K562 (cell line): ENCODE measurements around the gene MED15. TPM values are rescaled to one million over a fixed set of nuclear protein-coding genes. Genes with fewer than 3 reads are reported as not detected.

Experiments
- ARHGAP35 ChIP-seq: fragments of 450-650 bp; IDR thresholded peaks from 2 replicates; pipeline ENCODE4 v1.6.1; 2018; ENCODE audit not compliant: partially characterized antibody
- ARID4B ChIP-seq: sonication (generic); formaldehyde crosslinking; IDR thresholded peaks from 2 replicates; pipeline ENCODE4 v1.8.0; 2022; ENCODE audit warnings: mild to moderate bottlenecking, missing genetic modification reagents
- ASH1L ChIP-seq: fragments of 450-650 bp; IDR thresholded peaks from 2 replicates; pipeline ENCODE4 v1.6.1; 2018; ENCODE audit warnings: borderline replicate concordance, mild to moderate bottlenecking, low read depth; ENCODE audit not compliant: partially characterized antibody
- E2F6 ChIP-seq, 2 experiments: IDR thresholded peaks; 2 replicates each; pipeline ENCODE4 v1.6.1; 2011; ENCODE audit warnings: borderline replicate concordance in 1 of 2, control low read depth in 1 of 2, low read depth in 1 of 2, low read length in 1 of 2, mild to moderate bottlenecking in 1 of 2, mixed read lengths in 1 of 2, moderate library complexity in 1 of 2; ENCODE audit not compliant: insufficient read depth in 1 of 2, insufficient read length in 1 of 2, poor library complexity in 1 of 2, severe bottlenecking in 1 of 2; ENCODE audit errors: extremely low read depth in 1 of 2
- FOXK1 ChIP-seq: sonication (generic); formaldehyde crosslinking; IDR thresholded peaks from 2 replicates; pipeline ENCODE4 v1.8.0; 2022; ENCODE audit warnings: missing genetic modification reagents, mild to moderate bottlenecking, borderline replicate concordance
- IFI16 ChIP-seq: fragments of 250-450 bp; sonication (Bioruptor Pico); IDR thresholded peaks from 2 replicates; pipeline ENCODE4 v2.1.2; 2022; ENCODE audit warnings: mild to moderate bottlenecking, inconsistent platforms
- KLF13 ChIP-seq: fragments of 450-650 bp; IDR thresholded peaks from 2 replicates; pipeline ENCODE4 v1.6.1; 2016; ENCODE audit warnings: missing genetic modification characterization, low read depth, mild to moderate bottlenecking, missing compliant biosample characterization, moderate library complexity, borderline replicate concordance
- NFXL1 ChIP-seq: fragments of 450-650 bp; formaldehyde crosslinking; IDR thresholded peaks from 2 replicates; pipeline ENCODE4 v1.4.0; 2021; ENCODE audit warnings: mild to moderate bottlenecking
- RBM25 ChIP-seq: fragments of 200-400 bp; formaldehyde crosslinking; IDR thresholded peaks from 2 replicates; pipeline ENCODE4 v1.6.1; 2018; ENCODE audit warnings: low read length, low read depth, moderate library complexity; ENCODE audit not compliant: severe bottlenecking
- STAT5B ChIP-seq: fragments of 250-450 bp; sonication (Bioruptor Pico); IDR thresholded peaks from 2 replicates; pipeline ENCODE4 v1.8.0; 2021; ENCODE audit warnings: mild to moderate bottlenecking, inconsistent platforms
- TEAD4 ChIP-seq, 2 experiments: sonication (generic) in 1 of 2; formaldehyde crosslinking in 1 of 2; IDR thresholded peaks; 2 replicates each; pipeline versions ENCODE4 v1.6.1 to v1.8.0; 2012 to 2022; ENCODE audit warnings: borderline replicate concordance in 1 of 2, inconsistent platforms in 1 of 2, low read length in 1 of 2, mild to moderate bottlenecking in 1 of 2, missing genetic modification reagents in 1 of 2
- TRIM28 ChIP-seq: fragments of 450-650 bp; IDR thresholded peaks from 2 replicates; pipeline ENCODE4 v1.6.1; 2017
- USF1 ChIP-seq: sonication (generic); formaldehyde crosslinking; IDR thresholded peaks from 2 replicates; pipeline ENCODE4 v1.9.0; 2022; ENCODE audit warnings: mild to moderate bottlenecking, missing genetic modification reagents
- USF2 ChIP-seq: sonication (generic); formaldehyde crosslinking; IDR thresholded peaks from 2 replicates; pipeline ENCODE4 v1.5.0; 2020; ENCODE audit warnings: missing genetic modification reagents
- ZBTB43 ChIP-seq: sonication (generic); formaldehyde crosslinking; IDR thresholded peaks from 2 replicates; pipeline ENCODE4 v1.8.0; 2023; ENCODE audit warnings: mild to moderate bottlenecking, missing genetic modification reagents
- ZKSCAN8 ChIP-seq: fragments of 200-800 bp; sonication (Bioruptor generic); IDR thresholded peaks from 2 replicates; pipeline ENCODE4 v1.6.1; 2016; ENCODE audit warnings: missing genetic modification characterization, missing compliant biosample characterization
- ZNF12 ChIP-seq: sonication (generic); formaldehyde crosslinking; IDR thresholded peaks from 2 replicates; pipeline ENCODE4 v1.4.0; 2020; ENCODE audit warnings: mild to moderate bottlenecking, missing genetic modification reagents
- ZNF263 ChIP-seq: sonication (generic); formaldehyde crosslinking; IDR thresholded peaks from 2 replicates; pipeline ENCODE4 v1.8.0; 2022; ENCODE audit warnings: mild to moderate bottlenecking, missing genetic modification reagents, borderline replicate concordance
- polyA plus RNA-seq, 8 experiments: library from polyadenylated mRNA; depleted of rRNA in 4 of 8; stranded (reverse) in 5 of 8; unstranded in 3 of 8; fragments of >200 nt; fragmentation: Nextera tagmentation in 2 of 8; fragmentation: Illumina TruSeq in 1 of 8; extraction: Ambion mirVana in 2 of 8; extraction: Trizol in 1 of 8; gene quantifications; 2 replicates each; pipeline versions ENCODE4 v1.2.1 to v1.2.3, GENCODE V29; 2011 to 2014; ENCODE audit warnings: inconsistent platforms in 1 of 8, missing spikeins in 1 of 8
- total RNA-seq, 7 experiments: library from RNA; depleted of rRNA in 6 of 7; stranded (reverse); fragments of >200 nt in 6 of 7; fragmentation: Illumina TruSeq in 2 of 7; extraction: Trizol in 2 of 7; gene quantifications; 2 replicates each; pipeline versions ENCODE4 v1.2.1 to v1.2.3, GENCODE V29; 2011 to 2021; ENCODE audit warnings: low replicate concordance in 1 of 7

Gene MED15
- total and polyA plus RNA-seq, 9 of the 15 experiments (the other 6 are each of a cell fraction or from before 2014, with no cell fraction given) = 4.0 to 271 (median 60.1) TPM

GRCh38 chr22:20532256-20532993 lies 25.0 kb downstream of the MED15 start (continued):
- no peak for TF ChIP-seq E2F6 (IDR thresholded peaks at IDR 0.05; ENCODE audit: borderline replicate concordance in 1 of 2, extremely low read depth in 1 of 2, insufficient read depth in 1 of 2, insufficient read length in 1 of 2, low read depth in 1 of 2, low read length in 1 of 2, poor library complexity in 1 of 2, severe bottlenecking in 1 of 2)
- no peak for TF ChIP-seq STAT5B
- no peak for TF ChIP-seq ZKSCAN8
- TF ChIP-seq KLF13 = no peak
- no peak for TF ChIP-seq USF2 (CRISPR knock-in tag)
- TF ChIP-seq ARID4B = no peak; the same call in 1 of the 2 replicates
- no peak for TF ChIP-seq TEAD4 (IDR thresholded peaks at IDR 0.05; ENCODE audit: low read length)
- TF ChIP-seq TEAD4 (CRISPR knock-in tag; IDR thresholded peaks at IDR 0.05; ENCODE audit: borderline replicate concordance) = peak; percentile 34; the same call in 1 of the 2 replicates
- TF ChIP-seq ASH1L = no peak
- TF ChIP-seq ZNF12 (CRISPR knock-in tag) = no peak
- TF ChIP-seq ZNF263 (CRISPR knock-in tag) = 0 out of 2 replicates have a peak, but pooled peaks have one; percentile 37
- no peak for TF ChIP-seq IFI16 (CRISPR knock-in tag)
- no peak for TF ChIP-seq NFXL1 (CRISPR knock-in tag)
- TF ChIP-seq FOXK1 = peak; percentile 63; the same call in 1 of the 2 replicates
- peak; percentile 23; the same call in 1 of the 2 replicates for TF ChIP-seq USF1 (CRISPR knock-in tag)
- no peak for TF ChIP-seq ARHGAP35
- TF ChIP-seq RBM25 = no peak
- TF ChIP-seq ZBTB43 (CRISPR knock-in tag) = no peak
- no peak for TF ChIP-seq TRIM28
